ENCODE data around the gene HMX2. TPM values are rescaled to one million over a fixed set of nuclear protein-coding genes. Genes with fewer than 3 reads are reported as not detected.

HMX2 gene
- total RNA-seq, 4 donors from 2014 or later = not detected

- H3K4me1 ChIP-seq = no peaks in the 10 kb centered on the region
- TF ChIP-seq CTCF (IDR thresholded peaks at IDR 0.05) (no peak), POLR2AphosphoS5 (IDR thresholded peaks at IDR 0.05) (no peak), POLR2A (IDR thresholded peaks at IDR 0.05) (no peak), EP300 (IDR thresholded peaks at IDR 0.05) (no peak)
- H3K27ac ChIP-seq = no peak overlapping the region
- no peak overlapping the region for H3K4me3 ChIP-seq
- WGBS = 51% methylated on average over 6 of the region's 7 CpGs
- DNase-seq (ENCODE audit: low spot score in 2 of 2) = no peak
- H3K36me3 ChIP-seq = no peaks in the 10 kb centered on the region
- peaks cover 26% of the 10 kb centered on the region for H3K27me3 ChIP-seq
- no peaks in the 10 kb centered on the region for H3K9me3 ChIP-seq
These were observed 38.5 kb upstream of the HMX2 start for GRCh38 chr10:123109466-123109865.

GRCh38 chr10:123117644-123118417, 30.1 kb upstream of the HMX2 start:
- TF ChIP-seq CTCF (IDR thresholded peaks at IDR 0.05) (no peak), POLR2A (IDR thresholded peaks at IDR 0.05) (no peak), EP300 (IDR thresholded peaks at IDR 0.05) (no peak), POLR2AphosphoS5 (IDR thresholded peaks at IDR 0.05) (no peak)
- Histone ChIP-seq H3K4me1 (no peaks in the 10 kb centered on the region), H3K4me3 (no peak overlapping the region), H3K36me3 (no peaks in the 10 kb centered on the region), H3K27me3 (peaks cover 56% of the 10 kb centered on the region), H3K27ac (no peak overlapping the region), H3K9me3 (no peaks in the 10 kb centered on the region)
- 7% methylated on average over 25 of the region's 26 CpGs for WGBS
- no peak for DNase-seq (ENCODE audit: low spot score in 2 of 2)

DNA sequence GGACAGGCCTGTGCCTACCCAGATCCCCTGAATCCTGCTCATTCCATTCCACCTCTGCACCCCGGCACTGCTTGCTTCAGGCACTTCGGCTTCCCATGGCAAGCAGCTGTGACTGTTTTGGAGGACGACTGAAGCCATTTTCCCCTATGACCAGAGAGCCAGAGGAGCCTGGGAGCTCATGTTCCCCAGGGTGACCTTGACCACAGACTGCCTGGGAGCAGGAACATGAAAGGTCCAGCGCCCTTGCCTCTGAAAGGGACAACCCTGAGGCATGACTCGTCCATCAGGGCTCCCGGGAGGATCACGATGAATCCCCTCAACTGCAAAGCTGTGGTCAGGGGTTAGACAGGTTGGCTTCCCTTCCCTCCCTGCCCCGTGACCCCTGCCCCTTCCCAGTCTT, 28.9 kb upstream of the HMX2 start:
- H3K9me3 ChIP-seq = no peaks in the 10 kb centered on the region
- DNase-seq (ENCODE audit: low spot score in 2 of 2) = no peak
- TF ChIP-seq EP300 (IDR thresholded peaks at IDR 0.05) (no peak), POLR2AphosphoS5 (IDR thresholded peaks at IDR 0.05) (no peak), POLR2A (IDR thresholded peaks at IDR 0.05) (no peak), CTCF (IDR thresholded peaks at IDR 0.05) (no peak)
- H3K27me3 ChIP-seq = peaks cover 60% of the 10 kb centered on the region
- no peak overlapping the region for H3K4me3 ChIP-seq
- 83% methylated on average over 4 of the region's 8 CpGs for WGBS
- no peak overlapping the region for H3K27ac ChIP-seq
- no peaks in the 10 kb centered on the region for H3K36me3 ChIP-seq
- no peaks in the 10 kb centered on the region for H3K4me1 ChIP-seq

DNA sequence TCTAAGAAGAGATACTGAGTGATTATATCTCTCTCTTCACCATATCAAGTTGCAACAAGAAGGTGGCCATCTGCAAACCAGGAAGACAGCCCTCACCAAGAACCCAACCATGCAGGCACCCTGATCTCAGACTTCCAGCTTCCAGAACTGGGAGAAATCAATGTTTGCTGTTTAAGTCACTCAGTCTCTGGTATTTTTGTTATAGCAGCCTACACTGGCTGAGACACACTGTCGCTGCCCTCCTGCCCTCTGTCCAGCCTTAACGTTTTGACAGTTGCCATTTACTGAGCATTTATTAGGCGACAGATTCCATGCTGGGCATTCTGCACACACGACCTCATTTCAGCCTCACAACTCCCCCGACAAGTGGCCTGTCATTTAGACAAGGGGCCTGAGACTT, 21.7 kb upstream of the HMX2 start:
- peaks cover 91% of the 10 kb centered on the region for H3K27me3 ChIP-seq
- no peaks in the 10 kb centered on the region for H3K9me3 ChIP-seq
- H3K27ac ChIP-seq = no peak overlapping the region
- DNase-seq (ENCODE audit: low spot score in 2 of 2) = no peak
- 74% methylated on average over 5 of the region's 5 CpGs for WGBS
- no peak for TF ChIP-seq EP300 (IDR thresholded peaks at IDR 0.05)
- TF ChIP-seq POLR2AphosphoS5 (IDR thresholded peaks at IDR 0.05) = no peak
- no peak for TF ChIP-seq POLR2A (IDR thresholded peaks at IDR 0.05)
- TF ChIP-seq CTCF (IDR thresholded peaks at IDR 0.05) = no peak
- H3K36me3 ChIP-seq = no peaks in the 10 kb centered on the region
- no peak overlapping the region for H3K4me3 ChIP-seq
- H3K4me1 ChIP-seq = no peaks in the 10 kb centered on the region

GRCh38 chr10:123129618-123130271, 18.2 kb upstream of the HMX2 start:
- H3K4me1 ChIP-seq = peaks cover 21% of the 10 kb centered on the region
- H3K36me3 ChIP-seq = no peaks in the 10 kb centered on the region
- H3K27me3 ChIP-seq = peaks cover 99% of the 10 kb centered on the region
- H3K27ac ChIP-seq = no peak overlapping the region
- TF ChIP-seq POLR2A (IDR thresholded peaks at IDR 0.05) = no peak
- no peak for TF ChIP-seq EP300 (IDR thresholded peaks at IDR 0.05)
- TF ChIP-seq POLR2AphosphoS5 (IDR thresholded peaks at IDR 0.05) = no peak
- no peak for TF ChIP-seq CTCF (IDR thresholded peaks at IDR 0.05)
- H3K4me3 ChIP-seq = no peak overlapping the region
- no peaks in the 10 kb centered on the region for H3K9me3 ChIP-seq
- whole genome bisulfite sequencing = 64% methylated on average over 4 of the region's 4 CpGs
- no peak for DNase-seq (ENCODE audit: low spot score in 2 of 2)

Measured in suprapubic skin (tissue), 4 donors.